Ramos (cell line): ENCODE measurements around the gene FHL2.

Experiments
- in situ Hi-C: fragments of 300-500 bp; cut with MboI; formaldehyde crosslinking; loops from one replicate; pipeline ENCODE4 v1.14.3; 2022; ENCODE audit warnings: low sequenced_read_pairs; ENCODE audit not compliant: unreplicated experiment

Gene FHL2

GRCh38 chr2:105400138-105400540, 1.3 kb upstream of the FHL2 start:
- in situ Hi-C loops: no loop called here

DNA sequence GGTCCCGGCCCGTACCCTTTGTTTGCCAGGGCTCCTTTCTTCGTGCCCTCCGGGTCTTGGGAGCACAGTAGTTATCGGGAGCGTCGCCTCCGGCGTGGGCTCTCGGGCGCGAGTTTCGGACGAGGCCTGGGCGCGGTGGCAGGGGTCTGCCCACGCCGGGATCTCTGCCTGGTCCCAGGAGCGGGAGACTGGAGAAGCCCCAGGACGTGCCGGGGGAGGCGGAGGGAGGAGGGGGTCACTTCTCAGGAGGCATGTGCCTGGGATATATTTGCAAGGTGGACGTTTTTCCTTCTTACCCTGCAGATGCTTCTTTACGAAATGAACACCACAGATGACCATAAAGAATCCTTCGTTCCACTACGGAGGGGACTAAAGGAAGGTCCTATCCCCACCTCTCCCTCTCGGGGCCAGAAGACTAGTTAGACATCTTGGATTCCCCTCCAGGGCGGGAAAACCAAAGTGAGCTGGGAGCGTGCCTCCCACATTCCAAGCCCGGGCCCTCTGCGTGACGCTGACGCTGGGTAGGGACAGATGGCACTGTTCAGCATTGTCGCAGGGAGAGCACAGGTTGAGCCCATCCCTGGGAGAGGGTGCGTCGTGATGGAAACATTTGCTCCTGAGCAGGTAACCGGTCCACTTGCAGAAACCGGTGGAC, 483 bp upstream of the FHL2 start:
- in situ Hi-C loops: no loop called here

DNA sequence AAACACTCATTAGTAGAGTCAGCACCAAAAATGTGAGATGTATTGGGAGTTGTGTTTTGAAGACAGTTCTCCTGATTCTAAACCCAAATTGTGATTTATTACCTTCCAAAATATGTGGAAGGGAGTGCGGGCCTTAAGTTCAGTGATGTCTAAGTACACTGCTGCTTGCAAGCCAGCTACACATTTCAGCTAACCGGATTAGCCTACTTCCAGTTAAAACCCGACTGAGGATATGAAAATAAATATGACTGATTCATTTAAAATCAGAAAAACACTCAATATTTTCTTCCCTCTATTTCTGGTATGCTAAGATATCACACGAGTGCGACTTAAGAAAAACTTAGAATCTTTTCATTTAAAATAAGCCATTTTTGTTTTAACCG, 907 bp downstream of the FHL2 start:
- in situ Hi-C loops: no loop called here

DNA sequence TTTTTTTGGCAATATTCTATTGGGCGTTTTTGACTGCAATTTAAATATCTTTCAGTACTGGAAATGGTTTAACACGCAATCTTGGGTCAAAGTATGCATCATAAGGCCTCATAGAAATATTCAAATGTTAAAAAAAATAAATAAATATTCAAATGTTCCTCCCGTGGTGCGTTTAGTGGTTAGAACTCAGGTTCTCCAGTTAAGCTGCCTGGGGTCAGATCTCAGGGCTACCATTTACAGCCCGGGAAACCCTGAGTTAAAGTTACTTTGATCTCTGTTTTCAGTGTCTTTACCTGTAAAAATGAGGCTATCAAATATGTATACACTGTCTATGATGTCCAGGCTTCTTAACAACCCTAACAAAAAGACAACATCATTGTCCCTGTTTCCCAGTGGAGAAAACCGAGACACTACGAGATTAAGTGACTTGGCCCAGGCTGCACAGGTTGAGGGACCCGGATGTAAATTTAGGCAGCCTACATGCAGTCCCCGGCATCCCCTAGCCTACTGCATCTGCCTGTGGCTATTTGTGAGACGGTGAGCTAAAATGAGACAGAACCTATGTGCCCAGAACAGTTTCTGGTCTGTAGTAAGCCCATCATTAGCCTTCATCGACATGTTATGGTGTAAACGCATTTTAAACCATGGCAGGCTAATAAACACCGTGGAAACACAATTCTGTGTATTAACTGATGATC, 1.7 kb downstream of the FHL2 start:
- in situ Hi-C loops: no loop called here

GRCh38 chr2:105396254-105397024, 2.4 kb downstream of the FHL2 start:
- in situ Hi-C loops: no loop called here

DNA sequence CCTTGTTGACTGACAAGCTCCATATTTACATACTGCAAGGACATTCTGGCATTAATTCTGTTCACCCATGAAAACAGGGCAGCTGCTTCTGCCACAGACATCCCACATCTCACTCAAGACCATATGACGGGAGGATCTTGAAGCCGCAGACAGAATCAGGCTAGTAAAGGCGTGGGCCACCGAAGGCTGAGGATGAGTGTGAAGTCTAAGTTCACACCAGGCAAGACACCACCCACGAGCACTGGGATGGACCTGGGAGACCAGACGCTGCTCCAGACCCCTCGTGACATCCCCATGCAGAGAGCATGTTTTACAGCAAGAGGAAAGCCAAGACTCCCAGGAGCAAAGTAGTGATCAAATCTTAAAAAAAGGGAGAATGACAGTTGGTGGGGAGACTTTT, 3.2 kb downstream of the FHL2 start:
- in situ Hi-C loops: no loop called here

- in situ Hi-C loops: no loop called here
These were observed 3.8 kb downstream of the FHL2 start for GRCh38 chr2:105394951-105395611.

GRCh38 chr2:105393373-105394055, 5.3 kb downstream of the FHL2 start:
- in situ Hi-C loops: no loop called here

- in situ Hi-C loops: no loop called here
These were observed 6.8 kb downstream of the FHL2 start for GRCh38 chr2:105391763-105392662.

DNA sequence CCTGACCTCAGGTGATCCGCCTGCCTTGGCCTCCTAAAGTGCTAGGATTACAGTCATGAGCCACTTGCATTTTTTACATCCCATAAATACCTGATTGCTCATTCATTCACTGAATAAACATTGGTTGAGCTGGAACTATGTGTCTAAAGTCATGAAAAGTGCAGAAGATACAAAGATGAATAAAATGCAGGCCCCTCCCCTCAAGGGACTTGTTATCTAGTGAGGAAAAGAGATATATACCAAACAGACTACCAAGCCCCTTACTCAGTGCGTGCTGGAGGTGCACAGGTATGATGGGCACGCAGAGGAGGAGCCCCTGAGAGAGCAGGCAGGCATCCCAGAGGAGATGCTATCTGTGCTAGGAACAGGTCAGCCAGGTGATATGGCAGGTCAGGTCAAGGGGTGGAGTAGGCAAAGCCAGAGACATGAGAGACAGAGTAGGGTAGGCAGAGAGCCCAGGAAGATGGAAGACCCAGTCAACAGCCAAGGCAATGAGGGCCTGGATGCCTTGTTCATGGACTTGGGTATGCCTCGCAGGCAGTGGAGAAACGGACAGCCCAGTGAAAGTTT, 7.7 kb downstream of the FHL2 start:
- in situ Hi-C loops: no loop called here

DNA sequence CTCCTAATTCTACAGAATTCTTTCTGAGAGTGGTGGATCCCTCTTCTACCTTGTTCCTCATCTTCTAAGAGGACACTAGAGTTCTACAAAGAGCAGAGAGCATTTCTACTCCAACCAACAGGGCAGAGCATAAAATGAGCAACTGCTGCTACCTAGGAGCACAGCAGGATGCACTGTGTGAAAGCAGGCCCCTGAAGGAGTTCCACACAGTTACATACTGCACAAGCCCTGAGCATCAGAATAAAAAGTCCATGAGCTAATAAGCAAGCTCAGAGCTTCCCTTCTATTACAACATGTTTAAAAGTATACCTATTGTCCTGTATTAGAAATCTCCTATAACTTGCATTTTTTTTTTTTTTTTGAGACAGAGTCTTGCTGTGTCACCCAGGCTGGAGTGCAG, 8.4 kb downstream of the FHL2 start:
- in situ Hi-C loops: no loop called here

GRCh38 chr2:105388971-105389381, 9.9 kb downstream of the FHL2 start:
- in situ Hi-C loops: no loop called here

GRCh38 chr2:105387225-105387624, 11.6 kb downstream of the FHL2 start:
- in situ Hi-C loops: no loop called here

- in situ Hi-C loops: no loop called here
These were observed 12.9 kb downstream of the FHL2 start for GRCh38 chr2:105385731-105386540.

DNA sequence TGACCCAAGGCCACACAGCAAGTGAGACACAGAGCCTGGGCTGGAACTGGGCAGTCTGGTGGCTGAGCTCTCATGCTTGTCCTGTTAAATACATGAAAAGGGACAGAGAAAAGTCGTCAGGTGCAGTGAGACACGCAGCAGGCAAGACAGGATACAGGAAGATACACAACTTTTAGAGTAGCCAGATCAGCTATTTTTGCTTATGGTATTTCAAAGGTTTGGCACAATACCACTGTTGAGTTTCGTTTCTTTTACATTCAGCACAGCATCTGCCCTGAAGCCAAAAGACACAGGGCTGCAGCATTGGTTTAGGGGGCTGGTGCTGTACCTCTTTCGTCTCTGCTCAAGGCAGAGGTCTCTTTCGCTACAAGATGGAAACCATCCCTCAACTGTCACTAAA, 14.0 kb downstream of the FHL2 start:
- in situ Hi-C loops: no loop called here

- in situ Hi-C loops: no loop called here
These were observed 14.6 kb downstream of the FHL2 start for GRCh38 chr2:105384216-105384615.

DNA sequence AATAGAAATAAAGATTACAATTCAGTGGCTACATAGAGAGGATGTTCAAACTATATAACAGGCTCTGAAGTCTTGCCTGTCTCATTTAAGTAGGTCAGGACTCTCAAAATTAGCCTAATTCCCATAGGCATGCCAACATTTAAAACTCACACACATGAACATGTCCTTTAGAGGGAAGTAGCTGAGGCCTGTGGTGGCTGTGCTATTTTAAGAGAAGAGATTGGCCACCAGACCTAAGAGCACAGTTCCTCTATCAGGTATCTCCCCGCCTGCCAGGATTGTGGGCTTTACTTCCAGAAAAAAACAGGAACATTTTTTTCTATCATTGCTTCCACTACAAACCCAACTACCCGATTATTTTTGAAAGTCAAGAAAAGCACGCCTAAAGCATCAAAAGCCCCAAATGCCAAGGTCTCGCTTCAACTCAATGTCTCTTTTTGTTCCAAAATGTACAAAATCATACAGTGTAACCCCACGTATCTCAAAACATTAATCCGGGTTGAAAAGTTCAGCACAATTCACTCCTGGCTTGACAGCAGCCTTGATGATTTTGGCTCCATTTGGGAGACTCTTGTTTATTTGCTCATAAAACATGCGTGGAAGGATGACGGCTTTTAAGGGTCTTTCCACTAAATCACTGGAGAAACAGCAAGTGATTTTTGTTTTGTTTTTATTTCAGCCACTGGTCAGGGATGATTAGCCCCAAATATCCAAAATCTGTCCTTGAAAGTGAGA, 15.3 kb downstream of the FHL2 start:
- in situ Hi-C loops: no loop called here

GRCh38 chr2:105382177-105382576, 16.7 kb downstream of the FHL2 start:
- in situ Hi-C loops: no loop called here
